Thoracic aorta (tissue), 2 donors: ENCODE results near the gene EPS8. TPM values are rescaled to one million over a fixed set of nuclear protein-coding genes. Genes with fewer than 3 reads are reported as not detected.
A peak's percentile ranks its signal among the peaks of the same experiment; 100 is the strongest.

Experiments
- ATAC-seq: fragments of 150-250 bp; one replicate; pipeline ENCODE4 v1.8.0; 2017; ENCODE audit warnings: low read depth; ENCODE audit not compliant: insufficient number of reproducible peaks, low FRiP score
- DNase-seq: peaks from one replicate; pipeline ENCODE4 v3.0.0-alpha.2; 2020; ENCODE audit warnings: low spot score
- H3K27ac ChIP-seq, 2 donors: fragments of 200-600 bp; sonication (generic); 1 replicate in 1 of 2; 2 replicates in 1 of 2; pipeline ENCODE4 v1.5.1; 2016; ENCODE audit warnings: mild to moderate bottlenecking in 2 of 2, moderate library complexity in 2 of 2
- H3K27me3 ChIP-seq: fragments of 200-600 bp; sonication (generic); replicated peaks from 2 replicates; pipeline ENCODE4 v1.6.0; 2016; ENCODE audit warnings: mild to moderate bottlenecking; ENCODE audit not compliant: insufficient read depth
- H3K36me3 ChIP-seq: fragments of 200-600 bp; sonication (generic); one replicate; pipeline ENCODE4 v1.5.1; 2016
- H3K4me1 ChIP-seq, 2 donors: fragments of 200-600 bp; sonication (generic); 1 replicate in 1 of 2; 2 replicates in 1 of 2; pipeline versions ENCODE4 v1.5.1 to v1.6.0; 2016; ENCODE audit warnings: low read depth in 2 of 2, mild to moderate bottlenecking in 1 of 2; ENCODE audit not compliant: control insufficient read depth in 1 of 2
- H3K4me3 ChIP-seq: fragments of 200-600 bp; sonication (generic); 2 replicates; pipeline ENCODE4 v1.5.1; 2016; ENCODE audit warnings: mild to moderate bottlenecking
- H3K9me3 ChIP-seq: fragments of 200-600 bp; sonication (generic); 2 replicates; pipeline ENCODE4 v1.5.1; 2016
- CTCF ChIP-seq: fragments of 200-600 bp; sonication (generic); IDR thresholded peaks from one replicate; pipeline ENCODE4 v1.5.1; 2019; ENCODE audit warnings: antibody characterized with exemption
- total RNA-seq, 2 donors: library from RNA; depleted of rRNA; stranded (reverse); fragments of >200 nt; gene quantifications; one replicate each; pipeline versions ENCODE4 v1.1.0 to v1.2.3, GENCODE V29; 2016

EPS8 gene
- total RNA-seq, 2 donors from 2014 or later, result 139 to 188 TPM

DNA sequence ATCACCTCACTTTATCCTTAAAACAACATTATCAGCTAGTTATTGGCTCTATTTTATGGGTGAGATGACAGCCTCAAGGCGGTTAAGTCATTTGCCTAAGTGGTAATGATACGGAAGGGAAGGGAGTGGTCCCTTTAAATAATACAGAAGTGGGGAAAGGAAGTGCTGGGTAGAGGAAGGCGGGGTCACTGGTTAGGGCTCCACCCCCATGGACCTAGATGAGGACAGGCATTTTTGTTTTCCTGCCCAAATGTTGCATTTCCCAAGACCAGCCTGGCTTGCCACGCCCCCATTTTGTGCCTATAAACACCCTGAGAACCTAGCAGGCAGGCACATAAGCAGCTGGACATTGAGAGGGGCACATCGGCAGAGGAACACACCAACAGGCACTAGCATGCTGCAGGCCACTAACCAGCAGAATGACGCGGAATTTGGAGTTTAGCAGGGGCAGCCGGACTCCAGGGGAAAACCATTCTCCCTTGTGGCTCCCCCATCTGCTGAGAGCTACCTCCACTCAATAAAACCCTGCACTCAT lies 100.9 kb downstream of the EPS8 start:
- DNase-seq, result no peak
- Histone ChIP-seq H3K27ac (peak overlapping the region; percentile 64 to 73), H3K36me3 (no peaks in the 10 kb centered on the region), H3K27me3 (no peaks in the 10 kb centered on the region), H3K4me1 (peaks cover 43 to 68% of the 10 kb centered on the region in 2 donors), H3K4me3 (peak overlapping the region; percentile 60), H3K9me3 (no peaks in the 10 kb centered on the region)
- no peak for TF ChIP-seq CTCF
- ATAC-seq, result no peak

DNA sequence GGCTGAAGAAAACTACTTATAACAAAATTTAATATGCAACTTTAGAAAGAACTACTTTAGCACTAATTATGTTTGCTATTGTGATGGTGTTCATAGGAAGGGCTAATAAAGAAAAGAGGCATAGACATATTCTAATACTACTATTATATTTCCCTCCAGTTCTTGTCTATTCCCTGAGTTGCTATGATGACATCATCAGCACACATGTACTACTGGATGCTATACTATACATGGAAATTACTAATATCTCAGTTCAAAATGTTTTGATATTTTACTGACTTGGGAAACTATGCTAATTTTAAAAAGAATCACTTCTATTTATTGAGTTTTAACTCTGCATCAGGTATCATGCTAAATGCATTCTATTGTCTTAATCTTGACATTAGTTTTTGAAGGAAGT lies 101.6 kb downstream of the EPS8 start:
- no peaks in the 10 kb centered on the region for H3K36me3 ChIP-seq
- DNase-seq, result no peak
- H3K4me1 ChIP-seq, result peaks cover 39 to 65% of the 10 kb centered on the region in 2 donors
- ATAC-seq, result no peak
- no peaks in the 10 kb centered on the region for H3K27me3 ChIP-seq
- no peaks in the 10 kb centered on the region for H3K9me3 ChIP-seq
- peak overlapping the region; percentile 64 to 73 for H3K27ac ChIP-seq
- H3K4me3 ChIP-seq, result peak overlapping the region; percentile 60
- no peak for TF ChIP-seq CTCF

DNA sequence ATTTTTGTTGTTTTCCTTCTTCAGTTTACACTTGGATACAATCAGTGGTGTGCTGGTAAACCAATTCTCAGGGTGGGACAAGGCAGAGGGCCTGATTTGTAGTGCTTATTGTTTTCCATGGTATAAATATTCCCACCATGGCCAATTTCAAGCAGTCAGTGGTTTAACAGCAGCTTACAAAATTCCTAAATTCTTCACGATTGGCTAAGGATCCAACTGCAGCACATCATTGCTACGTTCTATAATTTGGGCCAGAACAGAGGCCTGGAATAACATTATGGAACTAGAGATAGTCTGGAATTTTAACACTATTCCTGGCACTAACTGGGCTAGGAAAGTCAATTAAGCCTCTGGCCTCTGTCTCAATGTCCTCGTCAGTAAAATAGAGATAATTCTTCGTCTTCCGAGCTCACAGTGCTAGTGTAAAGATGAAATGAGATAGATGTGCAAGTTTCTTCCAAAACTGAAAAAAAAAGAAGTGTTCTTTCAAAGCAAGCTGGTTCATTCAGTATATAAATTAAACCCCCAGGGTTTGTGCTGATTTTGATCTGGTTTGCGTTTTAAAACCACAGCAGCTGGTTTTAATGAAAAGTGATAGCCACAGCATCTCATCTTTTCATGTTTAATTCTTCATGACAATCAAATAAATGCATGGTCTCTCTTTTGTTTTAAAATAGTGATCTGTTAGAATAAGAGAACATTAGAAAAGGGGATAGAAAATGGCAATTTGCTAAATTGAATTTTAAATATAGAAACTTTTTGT lies 104.1 kb downstream of the EPS8 start:
- H3K36me3 ChIP-seq, result no peaks in the 10 kb centered on the region
- H3K27me3 ChIP-seq, result no peaks in the 10 kb centered on the region
- TF ChIP-seq CTCF, result no peak

DNA sequence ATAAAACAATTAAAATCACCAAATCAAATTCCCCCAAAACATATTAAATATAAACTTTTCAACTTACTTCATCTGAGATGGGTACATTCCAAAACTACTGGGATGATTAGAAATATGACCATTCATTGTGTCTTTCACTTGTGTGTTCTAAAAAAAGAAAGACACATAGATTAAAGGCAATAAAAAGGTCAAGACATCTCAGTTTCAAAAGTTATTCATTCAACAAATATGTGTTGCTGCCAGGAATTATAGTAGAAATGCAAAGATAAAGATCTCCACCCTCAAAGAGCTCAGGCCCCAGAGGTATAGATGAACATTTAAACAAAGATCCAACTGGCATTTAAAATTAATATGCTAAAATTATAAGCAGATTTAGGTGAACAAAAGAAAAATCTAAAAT lies 106.4 kb downstream of the EPS8 start:
- no peaks in the 10 kb centered on the region for H3K27me3 ChIP-seq
- H3K36me3 ChIP-seq, result no peaks in the 10 kb centered on the region
- DNase-seq (no peak), ATAC-seq (no peak)
- no peak overlapping the region for H3K4me3 ChIP-seq
- no peak for TF ChIP-seq CTCF
- H3K4me1 ChIP-seq, result peaks cover 12 to 24% of the 10 kb centered on the region in 2 donors
- H3K27ac ChIP-seq, result no peak overlapping the region
- H3K9me3 ChIP-seq, result no peaks in the 10 kb centered on the region

More for the DNA sequence above, 104.1 kb downstream of the EPS8 start:
- Histone ChIP-seq H3K9me3 (no peaks in the 10 kb centered on the region), H3K4me3 (no peak overlapping the region), H3K4me1 (peaks cover 24 to 46% of the 10 kb centered on the region in 2 donors), H3K27ac (no peak overlapping the region)
- ATAC-seq, result no peak
- DNase-seq, result no peak

DNA sequence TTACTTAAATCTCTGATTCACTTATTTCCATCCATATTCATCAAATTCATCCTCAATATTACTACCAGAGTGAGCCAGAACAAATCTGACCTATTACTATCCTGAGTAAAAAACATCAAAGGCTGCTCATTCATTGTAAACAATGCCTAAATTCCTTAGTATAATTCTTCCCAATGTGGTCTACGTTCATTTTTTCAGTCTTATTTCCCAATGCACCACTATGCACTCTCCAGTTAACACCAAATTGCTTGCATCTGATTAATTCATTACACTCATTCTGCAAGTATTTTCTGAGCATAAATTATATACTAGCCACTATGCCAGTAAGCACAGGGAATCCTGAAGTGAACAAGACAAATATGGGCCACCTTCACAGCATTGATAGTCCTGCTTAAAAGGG lies 110.0 kb downstream of the EPS8 start:
- ATAC-seq (no peak), DNase-seq (no peak)
- Histone ChIP-seq H3K27me3 (no peaks in the 10 kb centered on the region), H3K9me3 (no peaks in the 10 kb centered on the region), H3K36me3 (no peaks in the 10 kb centered on the region), H3K27ac (no peak overlapping the region), H3K4me3 (no peak overlapping the region), H3K4me1 (peaks cover 3 to 9% of the 10 kb centered on the region in 2 donors)
- TF ChIP-seq CTCF, result no peak
